ENCODE data around the gene DCLK2. TPM values are rescaled to one million over a fixed set of nuclear protein-coding genes. Genes with fewer than 3 reads are reported as not detected.

DCLK2 gene
- total and polyA plus RNA-seq, 2 of the 8 experiments (the other 6 are each of a cell fraction or from before 2014, with no cell fraction given), result 0.32 to 0.37 TPM

GRCh38 chr4:150056569-150056968, 21.7 kb upstream of the DCLK2 start:
- Histone ChIP-seq H3K36me3 (ENCODE audit: control insufficient read depth in 2 of 4, insufficient read depth in 4 of 4, low read length in 3 of 4) (no peaks in the 10 kb centered on the region), H2BK5ac (ENCODE audit: low read depth, low read length) (no peak overlapping the region), H4K8ac (ENCODE audit: extremely low read depth, insufficient read depth, low read length) (no peak overlapping the region), H3K9ac (replicated peaks in 1 of 4; ENCODE audit: extremely low read depth in 1 of 4, low read depth in 3 of 4, low read length in 3 of 4) (no peak overlapping the region), H3K4me2 (ENCODE audit: insufficient read depth in 1 of 2, low read depth in 2 of 2, low read length in 2 of 2) (no peak overlapping the region), H3K56ac (replicated peaks; ENCODE audit: insufficient read length, low read depth, low read length) (no peak overlapping the region), H3K79me1 (ENCODE audit: low read depth, low read length) (no peaks in the 10 kb centered on the region), H2BK120ac (replicated peaks; ENCODE audit: low read depth, low read length) (no peak overlapping the region), H4K91ac (replicated peaks; ENCODE audit: insufficient read length, low read length) (no peak overlapping the region), H2BK20ac (ENCODE audit: low read length) (no peak overlapping the region), H4K5ac (ENCODE audit: insufficient read length, low read depth, low read length) (no peak overlapping the region), H3K4me3 (ENCODE audit: extremely low read depth in 1 of 4, insufficient read depth in 2 of 4, low read depth in 3 of 4, low read length in 4 of 4) (no peak overlapping the region), H3K9me3 (ENCODE audit: insufficient read depth in 2 of 2, low read depth in 1 of 2, low read length in 1 of 2) (peaks cover 6 to 10% of the 10 kb centered on the region in 2 experiments; a peak in 2 of 4 replicates), H3K4ac (replicated peaks; ENCODE audit: insufficient read length, low read depth, low read length) (no peak overlapping the region), H3K23ac (ENCODE audit: insufficient read length) (no peak overlapping the region), H3K79me2 (ENCODE audit: control insufficient read depth in 1 of 2, insufficient read depth in 2 of 2, low read length in 2 of 2) (no peaks in the 10 kb centered on the region), H3K27ac (ENCODE audit: low read depth, low read length) (no peak overlapping the region), H4K20me1 (replicated peaks in 1 of 2; ENCODE audit: control insufficient read depth in 1 of 2, insufficient read depth in 2 of 2, low read length in 2 of 2) (no peaks in the 10 kb centered on the region), H3K27me3 (replicated peaks in 1 of 4; ENCODE audit: control insufficient read depth in 3 of 4, extremely low read depth in 1 of 4, insufficient read depth in 3 of 4, low read length in 3 of 4) (no peaks in the 10 kb centered on the region), H2AK5ac (ENCODE audit: low read depth, low read length) (no peak overlapping the region), H3K18ac (ENCODE audit: extremely low read depth, low read length) (no peak overlapping the region), H3K14ac (ENCODE audit: insufficient read length) (no peak overlapping the region), H2BK15ac (ENCODE audit: low read length) (no peak overlapping the region), H2AFZ (ENCODE audit: low read length) (no peak overlapping the region), H3K4me1 (replicated peaks in 1 of 4; ENCODE audit: control insufficient read depth in 3 of 4, insufficient read depth in 4 of 4, low read length in 3 of 4) (no peaks in the 10 kb centered on the region), H2BK12ac (ENCODE audit: low read depth, low read length) (no peak overlapping the region), H3K23me2 (ENCODE audit: low read depth, low read length) (no peaks in the 10 kb centered on the region)
- ChIA-PET POLR2A (ENCODE audit: partially characterized antibody) (no interaction called here), CTCF (ENCODE audit: partially characterized antibody) (interaction anchor here (0.5 to 1.1 kb wide), 2 partner anchors 10 to 820 kb away, joined by 3 to 5 read pairs; no protein-coding TSS in a partner anchor)
- DNase-seq (ENCODE audit: low read depth in 1 of 2, low spot score in 2 of 2) (no peak), FAIRE-seq (no peak)
- TF ChIP-seq POU5F1 (IDR thresholded peaks at IDR 0.05; ENCODE audit: low read depth, low read length) (no peak), JUND (IDR thresholded peaks at IDR 0.05; ENCODE audit: low read length) (no peak), NANOG (IDR thresholded peaks at IDR 0.05; ENCODE audit: insufficient read depth, low read depth, low read length, poor library complexity, severe bottlenecking) (no peak), SUZ12 (IDR thresholded peaks at IDR 0.05; ENCODE audit: low read length) (no peak), GTF2F1 (IDR thresholded peaks at IDR 0.05; ENCODE audit: borderline replicate concordance, low read depth, low read length) (no peak), TCF12 (IDR thresholded peaks at IDR 0.05; ENCODE audit: low read depth, low read length) (no peak), SP1 (IDR thresholded peaks at IDR 0.05; ENCODE audit: low read depth, low read length) (no peak), PHF8 (conservative IDR thresholded peaks at IDR 0.05; ENCODE audit: low read depth, low read length) (no peak), SIX5 (IDR thresholded peaks at IDR 0.05; ENCODE audit: low read depth, low read length) (no peak), NRF1 (IDR thresholded peaks at IDR 0.05; ENCODE audit: low read depth, low read length) (no peak), HDAC6 (IDR thresholded peaks at IDR 0.05; ENCODE audit: low read depth, low read length) (no peak), HDAC2 (IDR thresholded peaks at IDR 0.05; ENCODE audit: borderline replicate concordance in 1 of 2, low read depth in 2 of 2, low read length in 2 of 2) (no peak), CBX5 (IDR thresholded peaks at IDR 0.05; ENCODE audit: low read depth, low read length) (no peak), RNF2 (IDR thresholded peaks at IDR 0.05; ENCODE audit: borderline replicate concordance, low read depth, low read length, missing control alignments, poor library complexity, severe bottlenecking) (no peak)
